Gastrocnemius medialis (tissue), 4 donors: Measurements from ENCODE around the gene SRP68. TPM values are rescaled to one million over a fixed set of nuclear protein-coding genes. Genes with fewer than 3 reads are reported as not detected.

Experiments used
- ATAC-seq, 2 donors: fragments of 150-250 bp; one replicate each; pipeline ENCODE4 v1.9.1; 2016
- DNase-seq, 2 donors: peaks; one replicate each; pipeline ENCODE4 v3.0.0-alpha.2; 2019
- H3K27ac ChIP-seq, 4 donors: fragments of 200-600 bp; sonication (generic); 1 replicate in 1 of 4; 2 replicates in 3 of 4; pipeline ENCODE4 v1.5.1; 2016 to 2018; ENCODE audit warnings: mild to moderate bottlenecking in 2 of 4, moderate library complexity in 1 of 4
- H3K27me3 ChIP-seq, 3 donors: fragments of 200-600 bp; sonication (generic) in 2 of 3; 1 replicate in 1 of 3; 2 replicates in 2 of 3; pipeline versions ENCODE4 v1.5.1 to v1.6.0; 2016 to 2019; ENCODE audit warnings: mild to moderate bottlenecking in 1 of 3, moderate library complexity in 1 of 3
- H3K36me3 ChIP-seq, 2 donors: fragments of 200-600 bp; sonication (generic) in 1 of 2; one replicate each; pipeline ENCODE4 v1.5.1; 2017 to 2018
- H3K4me1 ChIP-seq, 2 donors: fragments of 200-600 bp; sonication (generic) in 1 of 2; one replicate each; pipeline ENCODE4 v1.5.1; 2016 to 2017; ENCODE audit warnings: mild to moderate bottlenecking in 2 of 2
- H3K4me3 ChIP-seq, 4 donors: fragments of 200-600 bp; sonication (generic) in 3 of 4; 1 replicate in 1 of 4; 2 replicates in 3 of 4; pipeline ENCODE4 v1.5.1; 2016 to 2019; ENCODE audit warnings: mild to moderate bottlenecking in 2 of 4
- H3K9me3 ChIP-seq, 3 donors: fragments of 200-600 bp; sonication (generic) in 2 of 3; 1 replicate in 1 of 3; 2 replicates in 2 of 3; pipeline ENCODE4 v1.5.1; 2016 to 2019
- POLR2A ChIP-seq, 2 donors: fragments of 450-650 bp; IDR thresholded peaks; one replicate each; pipeline ENCODE4 v1.6.1; 2017; ENCODE audit warnings: antibody characterized with exemption in 2 of 2, mild to moderate bottlenecking in 2 of 2, moderate library complexity in 2 of 2
- in situ Hi-C, 4 donors: fragments of 200-750 bp; cut with MboI; loops; one replicate each; pipeline versions ENCODE4 v1.15.0 to v1.8.0; 2017; ENCODE audit warnings: low sequenced_read_pairs in 4 of 4
- intact Hi-C: fragments of 100-400 bp; cut with DNase I; formaldehyde crosslinking; loops from one replicate; pipeline ENCODE4 v1.15.1; 2023; ENCODE audit warnings: low total_unique reads
- total RNA-seq, 4 donors: library from RNA; depleted of rRNA; stranded (reverse); fragments of >200 nt; gene quantifications; one replicate each; pipeline versions ENCODE4 v1.1.0 to v1.2.3, GENCODE V29; 2016
- TF ChIP-seq, protein P1 (sequence below), 5 experiments: fragments of 450-650 bp in 3 of 5; fragments of 200-600 bp in 2 of 5; sonication (generic) in 2 of 5; IDR thresholded peaks in 4 of 5; conservative IDR thresholded peaks in 1 of 5; 1 replicate in 4 of 5; 2 replicates in 1 of 5; pipeline ENCODE4 v1.5.1; 2016 to 2019; ENCODE audit warnings: antibody characterized with exemption in 5 of 5, mild to moderate bottlenecking in 3 of 5, moderate library complexity in 3 of 5

Gene SRP68
- total RNA-seq, 4 donors from 2014 or later, result 33.0 to 76.7 (median 66.7) TPM

GRCh38 chr17:76011951-76012350 lies 60.4 kb downstream of the SRP68 start:
- intact Hi-C loops (no loop called here), in situ Hi-C loops (loop anchor here in 1 of 4 donors (10.0 kb wide), 1 partner anchor 283 kb away; no protein-coding TSS in a partner anchor)
- no peak overlapping the region for H3K4me3 ChIP-seq
- no peaks in the 10 kb centered on the region for H3K27me3 ChIP-seq
- peaks cover 0 to 3% of the 10 kb centered on the region in 2 donors for H3K4me1 ChIP-seq
- no peak overlapping the region for H3K27ac ChIP-seq
- TF ChIP-seq, protein P1, sequence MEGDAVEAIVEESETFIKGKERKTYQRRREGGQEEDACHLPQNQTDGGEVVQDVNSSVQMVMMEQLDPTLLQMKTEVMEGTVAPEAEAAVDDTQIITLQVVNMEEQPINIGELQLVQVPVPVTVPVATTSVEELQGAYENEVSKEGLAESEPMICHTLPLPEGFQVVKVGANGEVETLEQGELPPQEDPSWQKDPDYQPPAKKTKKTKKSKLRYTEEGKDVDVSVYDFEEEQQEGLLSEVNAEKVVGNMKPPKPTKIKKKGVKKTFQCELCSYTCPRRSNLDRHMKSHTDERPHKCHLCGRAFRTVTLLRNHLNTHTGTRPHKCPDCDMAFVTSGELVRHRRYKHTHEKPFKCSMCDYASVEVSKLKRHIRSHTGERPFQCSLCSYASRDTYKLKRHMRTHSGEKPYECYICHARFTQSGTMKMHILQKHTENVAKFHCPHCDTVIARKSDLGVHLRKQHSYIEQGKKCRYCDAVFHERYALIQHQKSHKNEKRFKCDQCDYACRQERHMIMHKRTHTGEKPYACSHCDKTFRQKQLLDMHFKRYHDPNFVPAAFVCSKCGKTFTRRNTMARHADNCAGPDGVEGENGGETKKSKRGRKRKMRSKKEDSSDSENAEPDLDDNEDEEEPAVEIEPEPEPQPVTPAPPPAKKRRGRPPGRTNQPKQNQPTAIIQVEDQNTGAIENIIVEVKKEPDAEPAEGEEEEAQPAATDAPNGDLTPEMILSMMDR (IDR thresholded peaks at IDR 0.05 in 4 of 5, conservative IDR thresholded peaks at IDR 0.05 in 1 of 5), result no peak
- no peak for TF ChIP-seq POLR2A (IDR thresholded peaks at IDR 0.05)
- H3K9me3 ChIP-seq, result no peaks in the 10 kb centered on the region
- no peaks in the 10 kb centered on the region for H3K36me3 ChIP-seq
- DNase-seq (no peak), ATAC-seq (no peak)

DNA sequence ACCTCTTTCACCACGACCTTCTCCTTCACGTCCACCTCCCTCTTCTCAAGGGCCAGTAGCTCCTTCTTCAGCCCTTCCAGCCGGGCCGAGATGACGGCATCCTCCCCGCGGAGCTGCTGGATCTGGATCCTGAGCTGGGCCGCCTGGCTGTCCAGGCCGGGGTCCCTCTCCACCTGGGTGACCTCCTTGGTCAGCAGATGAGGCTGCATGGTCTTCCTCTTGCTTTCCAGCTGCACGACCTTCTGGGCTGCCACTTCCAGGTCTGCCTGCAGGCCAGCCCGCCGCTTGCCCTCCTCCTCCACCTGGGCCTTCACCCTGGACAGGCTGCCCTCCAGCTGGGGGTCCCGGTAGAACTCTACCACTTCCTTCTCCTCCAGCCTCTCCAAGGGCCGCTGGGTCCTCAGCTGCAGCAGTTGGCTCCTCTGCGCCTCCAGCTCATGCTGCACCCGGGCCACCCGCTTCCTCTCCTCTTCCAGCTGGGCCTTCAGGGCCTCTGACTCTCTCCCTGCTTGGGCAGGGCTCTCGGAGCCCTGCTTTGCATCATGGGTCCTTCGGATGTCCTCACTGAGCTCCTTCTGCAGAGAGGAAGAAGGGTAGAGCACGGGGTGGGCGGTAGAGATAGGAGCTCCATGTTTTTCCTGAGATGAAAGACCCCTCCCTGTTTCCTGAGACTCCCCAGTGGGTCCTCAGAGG lies 62.2 kb downstream of the SRP68 start:
- H3K4me3 ChIP-seq, result no peak overlapping the region
- no peak for ATAC-seq
- no peaks in the 10 kb centered on the region for H3K9me3 ChIP-seq
- in situ Hi-C loops, result loop anchor here (5.0 to 10.0 kb wide), 2 partner anchors 103 to 285 kb away; no protein-coding TSS in a partner anchor
- intact Hi-C loops, result no loop called here
- no peaks in the 10 kb centered on the region for H3K27me3 ChIP-seq
- H3K27ac ChIP-seq, result no peak overlapping the region
- DNase-seq, result no peak
- H3K36me3 ChIP-seq, result no peaks in the 10 kb centered on the region
- H3K4me1 ChIP-seq, result peaks cover 4 to 5% of the 10 kb centered on the region in 2 donors
- no peak for TF ChIP-seq POLR2A (IDR thresholded peaks at IDR 0.05)
- TF ChIP-seq, protein P1 (IDR thresholded peaks at IDR 0.05 in 4 of 5, conservative IDR thresholded peaks at IDR 0.05 in 1 of 5), result no peak

DNA sequence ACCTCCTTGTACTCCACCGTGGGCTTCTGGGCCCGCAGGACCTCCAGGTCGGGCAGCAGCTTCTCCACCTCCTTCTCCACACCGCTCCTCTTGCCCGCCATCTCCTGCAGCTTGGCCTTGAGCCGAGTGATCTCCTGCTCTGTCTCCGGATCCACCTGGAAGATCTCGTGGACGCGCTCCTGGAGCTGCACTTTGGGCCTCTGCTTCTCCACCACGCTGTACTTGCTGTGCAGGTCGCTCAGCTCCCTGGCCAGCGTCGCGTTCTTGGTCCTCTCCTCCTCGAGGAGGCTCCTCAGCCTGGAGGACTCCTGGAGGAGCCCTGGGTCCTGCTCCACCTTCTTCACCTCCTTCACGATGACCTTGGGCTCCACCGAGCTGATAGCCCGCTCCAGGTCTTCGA lies 62.9 kb downstream of the SRP68 start:
- ATAC-seq, result no peak
- Histone ChIP-seq H3K4me1 (peaks cover 5 to 6% of the 10 kb centered on the region in 2 donors), H3K9me3 (no peaks in the 10 kb centered on the region), H3K27ac (no peak overlapping the region), H3K4me3 (no peak overlapping the region), H3K36me3 (no peaks in the 10 kb centered on the region), H3K27me3 (no peaks in the 10 kb centered on the region)
- in situ Hi-C loops (loop anchor here (5.0 kb wide), 1 partner anchor 102 kb away; no protein-coding TSS in a partner anchor), intact Hi-C loops (no loop called here)
- no peak for DNase-seq
- TF ChIP-seq, protein P1 (IDR thresholded peaks at IDR 0.05 in 4 of 5, conservative IDR thresholded peaks at IDR 0.05 in 1 of 5), result no peak
- TF ChIP-seq POLR2A (IDR thresholded peaks at IDR 0.05), result no peak

- in situ Hi-C loops, result loop anchor here (5.0 kb wide), 1 partner anchor 102 kb away; no protein-coding TSS in a partner anchor
- intact Hi-C loops, result no loop called here
Observed at GRCh38 chr17:76008630-76009425, 63.5 kb downstream of the SRP68 start.

More at GRCh38 chr17:76008630-76009425, 63.5 kb downstream of the SRP68 start:
- no peak overlapping the region for H3K4me3 ChIP-seq
- no peaks in the 10 kb centered on the region for H3K9me3 ChIP-seq
- no peak overlapping the region for H3K27ac ChIP-seq
- H3K36me3 ChIP-seq, result no peaks in the 10 kb centered on the region
- ATAC-seq (no peak), DNase-seq (no peak)
- no peaks in the 10 kb centered on the region for H3K27me3 ChIP-seq
- TF ChIP-seq, protein P1 (IDR thresholded peaks at IDR 0.05 in 4 of 5, conservative IDR thresholded peaks at IDR 0.05 in 1 of 5), result no peak
- TF ChIP-seq POLR2A (IDR thresholded peaks at IDR 0.05), result no peak
- H3K4me1 ChIP-seq, result peaks cover 6 to 7% of the 10 kb centered on the region in 2 donors
